Ectodermal cell (in vitro differentiated cells): Measurements from ENCODE around the gene PRDX2.

ENCODE experiments used
- H3K27ac ChIP-seq: 2 replicates; pipeline ENCODE4 v1.7.0; 2013; ENCODE audit warnings: mild to moderate bottlenecking, low read depth, low read length; ENCODE audit not compliant: insufficient read depth, poor library complexity, severe bottlenecking
- H3K27me3 ChIP-seq: 2 replicates; pipeline ENCODE4 v1.7.0; 2013; ENCODE audit warnings: mild to moderate bottlenecking, low read length; ENCODE audit not compliant: insufficient read depth, control insufficient read depth, poor library complexity, severe bottlenecking
- H3K36me3 ChIP-seq: one replicate; pipeline ENCODE4 v1.7.0; 2013; ENCODE audit warnings: low read length; ENCODE audit not compliant: control insufficient read depth, insufficient read depth
- H3K4me1 ChIP-seq: one replicate; pipeline ENCODE4 v1.7.0; 2013; ENCODE audit warnings: low read length; ENCODE audit not compliant: control insufficient read depth, insufficient read depth
- H3K4me3 ChIP-seq: 2 replicates; pipeline ENCODE4 v1.7.0; 2013; ENCODE audit warnings: low read depth, low read length, control low read depth; ENCODE audit not compliant: insufficient read depth
- H3K9me3 ChIP-seq: 2 replicates; pipeline ENCODE4 v1.7.0; 2013; ENCODE audit warnings: mild to moderate bottlenecking, low read length, moderate library complexity; ENCODE audit not compliant: control insufficient read depth
- WGBS, 2 experiments: methylation state at CpG; one replicate each; pipeline ENCODE4 v1.1.7; 2013; ENCODE audit warnings: missing lambda C conversion rate in 2 of 2; 5-methylcytosine and 5-hydroxymethylcytosine counted together

The PRDX2 gene

DNA sequence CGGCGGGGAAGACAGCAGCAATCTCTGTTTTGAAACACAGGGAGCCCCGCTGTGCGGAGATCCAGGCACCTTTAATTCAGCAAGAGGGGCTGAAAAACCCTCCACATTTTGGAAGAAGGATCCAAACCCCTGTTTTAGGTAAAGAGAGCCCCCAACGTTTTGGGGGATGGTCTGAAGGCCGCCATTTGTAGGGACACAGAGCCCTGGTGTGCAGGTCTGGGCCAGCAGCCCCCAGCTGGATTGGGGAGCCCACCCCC is 22.8 kb downstream of the PRDX2 start:
- WGBS, 2 experiments = 21 to 28% methylated on average over 6 of the region's 6 CpGs
- Histone ChIP-seq H3K36me3 (no peaks in the 10 kb centered on the region), H3K4me3 (peak overlapping the region; percentile 48), H3K27ac (no peak overlapping the region), H3K9me3 (no peaks in the 10 kb centered on the region), H3K27me3 (peaks cover 11% of the 10 kb centered on the region), H3K4me1 (peaks cover 26% of the 10 kb centered on the region)

DNA sequence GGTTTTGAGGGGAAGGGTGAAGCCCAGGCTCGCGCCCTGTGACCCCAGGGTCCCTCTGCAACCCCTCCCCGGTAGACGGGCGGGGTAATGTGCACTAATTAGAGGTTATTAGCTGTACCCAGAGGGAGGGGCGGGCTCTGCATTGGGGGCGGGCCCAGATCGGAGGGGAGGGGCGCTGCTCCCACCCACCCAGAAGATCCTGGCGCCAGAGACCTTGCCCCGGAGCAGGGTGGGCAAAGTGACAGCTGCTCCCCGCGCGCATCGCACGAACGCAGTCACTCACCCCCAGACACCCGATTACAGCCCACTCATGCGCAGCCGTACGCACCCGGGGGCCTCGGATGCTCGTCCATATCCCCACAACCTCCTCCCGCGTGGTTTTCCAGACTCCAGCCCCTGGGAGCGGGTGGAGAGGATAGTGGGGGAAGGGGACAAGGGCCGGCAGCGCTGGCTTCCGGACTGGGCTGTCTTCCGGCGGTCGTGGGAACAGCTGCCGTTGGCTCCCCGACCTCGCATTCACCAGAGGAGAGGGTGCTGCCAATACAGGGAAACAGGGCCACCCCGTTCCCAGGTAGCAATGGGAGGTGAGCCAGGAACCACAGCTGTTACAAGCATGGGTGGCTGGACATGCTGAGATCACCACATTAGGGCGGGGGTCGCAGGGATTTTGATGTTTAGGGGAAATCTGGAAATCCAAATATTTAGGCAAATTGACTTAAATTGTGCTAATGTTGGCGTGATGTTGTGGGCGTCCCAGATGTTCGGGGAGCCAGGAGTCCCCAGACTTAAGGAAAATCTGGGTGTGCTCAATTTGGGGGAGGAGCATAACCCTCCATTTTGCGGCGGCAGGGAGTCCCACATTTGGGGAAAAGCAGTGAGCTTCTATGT is 23.3 kb downstream of the PRDX2 start:
- Histone ChIP-seq H3K36me3 (no peaks in the 10 kb centered on the region), H3K4me1 (peaks cover 21% of the 10 kb centered on the region), H3K27ac (no peak overlapping the region), H3K9me3 (no peaks in the 10 kb centered on the region), H3K4me3 (peak overlapping the region; percentile 48), H3K27me3 (peaks cover 11% of the 10 kb centered on the region)
- 4% methylated on average over 44 of the region's 44 CpGs for WGBS, 2 experiments

DNA sequence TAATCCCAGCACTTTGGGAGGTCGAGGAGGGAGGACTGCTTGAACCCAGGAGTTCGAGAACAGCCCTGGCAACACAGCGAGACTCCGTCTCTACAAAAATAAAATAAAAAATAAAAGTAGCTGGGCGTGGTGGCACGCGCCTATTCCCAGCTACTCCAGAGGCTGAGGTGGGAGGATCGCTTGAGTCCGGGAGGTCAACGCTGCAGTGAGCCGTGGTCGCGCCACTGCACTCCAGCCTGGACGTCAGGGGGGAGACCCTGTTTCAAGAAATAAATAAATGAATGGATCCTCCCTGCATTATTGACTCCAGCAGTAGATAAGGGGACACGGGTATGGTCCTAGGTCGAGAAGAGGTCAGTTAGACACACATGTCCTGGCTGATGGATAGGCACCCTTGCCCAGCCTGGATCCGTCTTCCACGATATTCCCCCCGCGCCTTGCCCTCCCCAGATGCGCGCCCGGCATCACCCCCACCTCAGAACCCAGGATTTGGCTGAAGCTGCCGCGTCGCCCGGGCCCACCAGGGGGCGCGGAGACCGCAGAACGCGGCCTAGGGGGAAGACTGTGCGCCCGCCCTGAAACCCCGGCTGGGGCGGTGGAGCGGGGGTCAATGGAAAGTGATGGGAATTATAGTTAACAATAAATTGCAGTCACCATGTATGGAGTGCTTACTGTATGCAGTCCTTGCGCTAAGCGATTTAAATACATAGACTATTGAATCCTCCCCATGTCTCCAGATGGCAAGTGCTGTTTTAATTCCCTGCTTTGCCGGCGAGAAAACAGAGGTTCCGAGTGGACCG is 24.2 kb downstream of the PRDX2 start:
- WGBS, 2 experiments = 14 to 17% methylated on average over 42 to 43 of the region's 43 CpGs
- Histone ChIP-seq H3K27me3 (peaks cover 11% of the 10 kb centered on the region), H3K27ac (no peak overlapping the region), H3K4me1 (peaks cover 18% of the 10 kb centered on the region), H3K36me3 (no peaks in the 10 kb centered on the region), H3K4me3 (peak overlapping the region; percentile 48), H3K9me3 (no peaks in the 10 kb centered on the region)

DNA sequence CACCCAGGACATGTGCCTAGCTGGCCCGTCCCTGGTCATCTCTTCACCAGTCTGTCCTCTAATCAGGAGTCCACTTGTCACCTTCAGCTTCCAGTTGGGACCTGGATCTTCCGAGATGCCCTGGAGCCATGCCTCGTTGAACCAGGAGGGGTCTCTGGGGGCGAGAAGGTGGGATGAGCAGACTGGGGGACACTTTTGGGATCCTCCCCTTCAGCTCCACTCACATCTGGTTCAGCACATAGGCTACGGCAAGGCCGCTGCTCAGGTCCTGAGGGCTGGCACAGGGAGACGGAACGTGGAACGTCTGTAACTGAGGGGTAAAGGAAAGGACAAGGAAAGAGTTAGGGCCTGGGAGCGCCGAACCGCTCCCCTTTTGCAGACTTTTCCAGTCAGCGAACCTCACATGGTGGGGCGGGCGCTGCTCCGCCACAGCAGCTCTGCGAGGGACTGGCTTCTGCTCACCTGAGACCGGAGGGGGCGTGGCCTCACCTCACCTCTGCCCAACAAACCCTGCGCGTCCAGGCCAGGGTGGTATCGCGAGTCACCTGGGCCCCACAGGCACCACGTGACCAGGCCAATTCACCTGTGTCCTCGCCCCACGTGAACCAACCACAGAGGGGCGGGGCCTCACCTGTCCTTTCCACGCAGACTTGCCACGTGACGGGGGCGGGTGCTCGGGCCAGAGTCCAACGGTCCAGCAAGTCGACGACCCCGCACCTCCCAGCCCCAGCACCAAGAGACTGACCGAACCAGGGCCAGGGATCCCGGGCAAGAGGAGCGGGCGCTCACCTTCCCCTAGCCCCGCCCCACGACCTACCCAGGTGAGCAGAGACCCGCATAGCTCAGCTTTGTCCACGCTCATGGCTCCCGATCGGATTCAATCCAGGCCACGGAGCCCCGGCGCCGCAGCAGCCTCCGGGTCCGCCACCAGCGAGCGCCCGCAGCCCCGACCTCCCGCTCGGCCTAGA is 26.7 kb downstream of the PRDX2 start, which contains the start of gene HOOK2:
TSS of gene HOOK2 (minus strand) at position 965 of the 968 bp plus-strand sequence. CDS start at position 862, 103 bp downstream.
- Histone ChIP-seq H3K9me3 (no peaks in the 10 kb centered on the region), H3K4me1 (peaks cover 18% of the 10 kb centered on the region), H3K27ac (no peak within 1 kb of the TSS), H3K36me3 (no peaks in the 10 kb centered on the region), H3K27me3 (peaks cover 16% of the 10 kb centered on the region), H3K4me3 (peak within 1 kb of the TSS; percentile 67)
- WGBS, 2 experiments = 19 to 22% methylated on average over 58 of the region's 58 CpGs

DNA sequence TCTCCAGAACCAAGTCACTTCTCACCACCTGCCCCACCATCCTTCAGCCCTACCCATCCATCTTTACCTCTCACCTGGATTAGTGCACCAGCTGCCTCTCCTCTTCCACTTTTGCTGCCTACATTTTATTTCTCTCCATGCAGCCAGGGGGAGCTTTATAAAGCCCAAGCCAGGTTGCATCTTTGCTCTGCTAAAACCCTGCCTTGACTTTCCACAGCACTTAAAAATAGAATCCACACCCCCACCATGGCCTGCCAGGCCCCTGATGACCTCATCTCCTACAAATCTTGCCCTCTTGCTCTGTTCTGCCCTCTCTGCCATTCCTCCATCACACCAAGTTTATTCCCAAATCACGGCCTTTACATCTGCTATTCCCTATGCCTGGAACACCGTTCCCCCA is 28.0 kb downstream of the PRDX2 start:
- WGBS, 2 experiments = 92 to 95% methylated on average over 2 of the region's 2 CpGs

DNA sequence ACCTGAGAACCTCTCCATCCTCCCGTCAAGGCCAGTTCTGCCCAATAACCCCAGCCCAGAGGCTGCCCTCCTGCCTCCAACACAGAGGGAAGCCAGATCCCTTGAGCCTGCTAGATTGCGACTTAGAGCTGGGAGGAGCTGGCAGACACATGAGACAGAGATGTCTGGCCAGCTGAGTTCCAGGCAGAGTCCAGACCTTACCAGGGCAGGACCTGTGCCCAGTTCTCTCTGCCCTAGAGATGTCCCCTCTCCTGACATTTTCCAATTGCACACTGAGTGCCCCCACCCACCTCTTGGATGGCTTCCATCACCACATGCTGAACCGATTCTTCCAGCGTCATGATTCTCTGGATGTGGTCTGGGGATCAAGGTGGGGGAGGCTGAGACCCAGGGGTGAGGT is 29.3 kb downstream of the PRDX2 start:
- Histone ChIP-seq H3K36me3 (no peaks in the 10 kb centered on the region), H3K27me3 (peaks cover 13% of the 10 kb centered on the region), H3K9me3 (no peaks in the 10 kb centered on the region), H3K4me3 (no peak overlapping the region), H3K27ac (no peak overlapping the region), H3K4me1 (peaks cover 10% of the 10 kb centered on the region)
- WGBS, 2 experiments = 82 to 87% methylated on average over 4 of the region's 4 CpGs

More for the DNA sequence above, 28.0 kb downstream of the PRDX2 start:
- no peak overlapping the region for H3K4me3 ChIP-seq
- no peaks in the 10 kb centered on the region for H3K9me3 ChIP-seq
- no peak overlapping the region for H3K27ac ChIP-seq
- H3K4me1 ChIP-seq = peaks cover 13% of the 10 kb centered on the region
- H3K36me3 ChIP-seq = no peaks in the 10 kb centered on the region
- H3K27me3 ChIP-seq = peaks cover 14% of the 10 kb centered on the region

DNA sequence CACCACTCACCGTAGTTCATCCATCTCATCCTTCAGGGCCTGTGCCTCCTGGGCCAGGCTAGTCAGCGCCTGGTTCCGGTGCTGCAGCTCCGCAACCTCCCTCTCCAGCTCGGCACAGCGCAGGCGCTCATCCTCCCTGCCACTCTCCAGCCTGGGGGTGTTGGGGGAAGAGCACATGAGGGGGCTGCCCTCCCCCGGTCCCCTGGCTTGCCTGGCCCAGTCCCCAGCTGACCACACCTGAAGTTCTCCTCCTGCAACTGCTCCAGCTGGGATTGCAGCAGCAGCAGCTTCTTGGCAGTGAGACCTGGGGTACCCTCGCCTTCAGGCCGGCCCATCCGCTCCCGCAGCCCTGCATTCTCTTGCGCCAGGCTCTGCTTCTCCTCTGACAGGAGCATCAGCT is 30.7 kb downstream of the PRDX2 start:
- Histone ChIP-seq H3K4me1 (peaks cover 10% of the 10 kb centered on the region), H3K27ac (no peak overlapping the region), H3K4me3 (no peak overlapping the region), H3K36me3 (no peaks in the 10 kb centered on the region), H3K27me3 (peaks cover 13% of the 10 kb centered on the region), H3K9me3 (no peaks in the 10 kb centered on the region)
- 97% methylated on average over 13 of the region's 13 CpGs for WGBS, 2 experiments

DNA sequence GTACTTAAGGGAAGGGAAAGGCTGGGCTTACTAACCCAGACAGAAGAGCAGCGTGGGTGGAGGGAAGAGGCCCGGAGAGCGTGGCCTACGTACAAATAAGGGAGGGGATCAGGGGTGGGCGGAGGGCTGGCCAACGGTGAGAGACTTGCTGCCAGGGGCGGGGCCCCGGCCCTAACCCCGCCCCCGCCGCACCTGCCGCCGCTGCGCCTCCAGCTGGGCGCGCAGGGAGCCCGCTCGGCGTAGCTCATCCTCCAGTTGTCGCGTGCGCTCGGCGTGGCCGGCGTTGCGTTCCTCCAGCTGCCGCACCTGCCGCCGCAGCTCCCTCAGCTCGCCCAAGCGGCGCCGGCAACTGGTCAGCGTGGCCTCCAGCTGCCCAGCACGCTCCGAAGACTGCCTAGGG is 31.9 kb downstream of the PRDX2 start:
- H3K4me1 ChIP-seq = peaks cover 6% of the 10 kb centered on the region
- WGBS, 2 experiments = 5% methylated on average over 37 of the region's 37 CpGs
- peaks cover 7% of the 10 kb centered on the region for H3K27me3 ChIP-seq
- peak overlapping the region; percentile 1 for H3K4me3 ChIP-seq
- H3K36me3 ChIP-seq = no peaks in the 10 kb centered on the region
- H3K27ac ChIP-seq = no peak overlapping the region
- H3K9me3 ChIP-seq = no peaks in the 10 kb centered on the region

DNA sequence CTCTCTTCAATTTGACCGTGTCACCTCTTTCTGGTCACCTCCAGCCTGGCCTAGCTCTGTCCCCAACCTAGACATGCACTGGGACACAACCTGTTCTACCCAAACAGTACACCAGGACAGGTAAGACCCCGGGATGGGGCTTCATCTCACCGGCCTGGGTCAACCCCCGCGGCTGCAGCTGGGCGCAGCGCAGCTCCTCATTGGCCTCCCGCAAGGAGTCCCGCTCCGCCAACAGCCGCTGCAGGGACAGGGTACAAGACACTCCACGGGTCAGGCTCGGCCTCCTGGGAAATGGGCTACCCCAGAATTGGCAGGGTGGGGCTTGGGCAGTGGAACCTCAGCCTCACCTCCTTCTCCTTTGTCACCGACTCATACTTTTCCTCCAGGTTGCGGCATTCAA is 33.9 kb downstream of the PRDX2 start:
- no peaks in the 10 kb centered on the region for H3K9me3 ChIP-seq
- no peaks in the 10 kb centered on the region for H3K36me3 ChIP-seq
- no peak overlapping the region for H3K27ac ChIP-seq
- WGBS, 2 experiments = 94 to 95% methylated on average over 15 of the region's 15 CpGs
- peaks cover 6% of the 10 kb centered on the region for H3K4me1 ChIP-seq
- peaks cover 6% of the 10 kb centered on the region for H3K27me3 ChIP-seq
- no peak overlapping the region for H3K4me3 ChIP-seq
